ENCODE data around the gene GLIS1. TPM values are rescaled to one million over a fixed set of nuclear protein-coding genes. Genes with fewer than 3 reads are reported as not detected.

Gene GLIS1
- total RNA-seq, 4 donors from 2014 or later: not detected

- TF ChIP-seq CTCF (IDR thresholded peaks at IDR 0.05 in 4 of 5, conservative IDR thresholded peaks at IDR 0.05 in 1 of 5) (no peak), POLR2A (IDR thresholded peaks at IDR 0.05) (no peak)
- Histone ChIP-seq H3K27me3 (peaks cover 15 to 19% (median 18%) of the 10 kb centered on the region in 3 donors), H3K9me3 (no peaks in the 10 kb centered on the region), H3K36me3 (no peaks in the 10 kb centered on the region), H3K4me1 (no peaks in the 10 kb centered on the region), H3K27ac (no peak overlapping the region), H3K4me3 (no peak overlapping the region)
- in situ Hi-C loops (cut with MboI; ENCODE audit: low sequenced_read_pairs in 4 of 4): loop anchor here in 1 of 4 donors (25.0 kb wide), 1 partner anchor 204 kb away; no protein-coding TSS in a partner anchor
- intact Hi-C loops (cut with DNase I; ENCODE audit: low total_unique reads): no loop called here
- DNase-seq (no peak), ATAC-seq (no peak)
These were observed 47.6 kb downstream of the GLIS1 start for GRCh38 chr1:53691326-53691725.

- Histone ChIP-seq H3K27me3 (peaks cover 18 to 27% (median 24%) of the 10 kb centered on the region in 3 donors), H3K4me1 (no peaks in the 10 kb centered on the region), H3K9me3 (no peaks in the 10 kb centered on the region), H3K36me3 (no peaks in the 10 kb centered on the region), H3K27ac (no peak overlapping the region), H3K4me3 (no peak overlapping the region)
- ATAC-seq (no peak), DNase-seq (no peak)
- TF ChIP-seq POLR2A (IDR thresholded peaks at IDR 0.05): no peak
- TF ChIP-seq CTCF (IDR thresholded peaks at IDR 0.05 in 4 of 5, conservative IDR thresholded peaks at IDR 0.05 in 1 of 5): no peak
- intact Hi-C loops (cut with DNase I; ENCODE audit: low total_unique reads): no loop called here
- in situ Hi-C loops (cut with MboI; ENCODE audit: low sequenced_read_pairs in 4 of 4): loop anchor here in 1 of 4 donors (25.0 kb wide), 1 partner anchor 203 kb away; no protein-coding TSS in a partner anchor
These were observed 48.6 kb downstream of the GLIS1 start for GRCh38 chr1:53690411-53690810.

- H3K4me3 ChIP-seq: no peak overlapping the region
- ATAC-seq (no peak), DNase-seq (no peak)
- intact Hi-C loops (cut with DNase I; ENCODE audit: low total_unique reads) (no loop called here), in situ Hi-C loops (cut with MboI; ENCODE audit: low sequenced_read_pairs in 4 of 4) (loop anchor here in 2 of 4 donors (10.0 to 25.0 kb wide), 2 partner anchors 203 to 205 kb away; no protein-coding TSS in a partner anchor)
- H3K27ac ChIP-seq: no peak overlapping the region
- H3K9me3 ChIP-seq: no peaks in the 10 kb centered on the region
- peaks cover 18 to 30% (median 30%) of the 10 kb centered on the region in 3 donors for H3K27me3 ChIP-seq
- H3K36me3 ChIP-seq: no peaks in the 10 kb centered on the region
- no peaks in the 10 kb centered on the region for H3K4me1 ChIP-seq
- TF ChIP-seq POLR2A (IDR thresholded peaks at IDR 0.05) (no peak), CTCF (IDR thresholded peaks at IDR 0.05 in 4 of 5, conservative IDR thresholded peaks at IDR 0.05 in 1 of 5) (no peak)
These were observed 49.1 kb downstream of the GLIS1 start for GRCh38 chr1:53689736-53690326.

GRCh38 chr1:53689223-53689622 is 49.7 kb downstream of the GLIS1 start:
- Histone ChIP-seq H3K36me3 (no peaks in the 10 kb centered on the region), H3K9me3 (no peaks in the 10 kb centered on the region), H3K27ac (no peak overlapping the region), H3K4me3 (no peak overlapping the region), H3K4me1 (no peaks in the 10 kb centered on the region), H3K27me3 (peaks cover 18 to 32% (median 30%) of the 10 kb centered on the region in 3 donors)
- intact Hi-C loops (cut with DNase I; ENCODE audit: low total_unique reads): no loop called here
- in situ Hi-C loops (cut with MboI; ENCODE audit: low sequenced_read_pairs in 4 of 4): loop anchor here in 2 of 4 donors (10.0 to 25.0 kb wide), 2 partner anchors 202 to 204 kb away; no protein-coding TSS in a partner anchor
- TF ChIP-seq CTCF (IDR thresholded peaks at IDR 0.05 in 4 of 5, conservative IDR thresholded peaks at IDR 0.05 in 1 of 5) (no peak), POLR2A (IDR thresholded peaks at IDR 0.05) (no peak)
- ATAC-seq: no peak
- no peak for DNase-seq
